K562 (cell line): ENCODE data around the gene WDR70.

Experiments
- FOXJ3 ChIP-seq: sonication (generic); formaldehyde crosslinking; IDR thresholded peaks from 2 replicates; pipeline ENCODE4 v1.4.0; 2020; ENCODE audit warnings: mild to moderate bottlenecking, missing genetic modification reagents
- POLR2AphosphoS5 ChIP-seq: IDR thresholded peaks from 2 replicates; pipeline ENCODE4 v1.6.1; 2011; ENCODE audit warnings: mild to moderate bottlenecking, low read depth, low read length, moderate library complexity; ENCODE audit not compliant: control insufficient read depth, insufficient read depth
- RNF2 ChIP-seq: sonication (generic); IDR thresholded peaks from 2 replicates; pipeline ENCODE4 v1.6.1; 2016
- TAF7 ChIP-seq: fragments of 450-650 bp; IDR thresholded peaks from 2 replicates; pipeline ENCODE4 v1.6.1; 2016; ENCODE audit warnings: missing genetic modification characterization, missing compliant biosample characterization
- TOE1 ChIP-seq, 2 experiments: fragments of 450-650 bp in 1 of 2; sonication (generic) in 1 of 2; formaldehyde crosslinking in 1 of 2; IDR thresholded peaks; 2 replicates each; pipeline versions ENCODE4 v1.7.1 to v1.8.0; 2016 to 2022; ENCODE audit warnings: borderline replicate concordance in 2 of 2, mild to moderate bottlenecking in 2 of 2, antibody characterized with exemption in 1 of 2, inconsistent platforms in 1 of 2, low read depth in 1 of 2, missing genetic modification reagents in 1 of 2, moderate library complexity in 1 of 2
- USF2 ChIP-seq: sonication (generic); formaldehyde crosslinking; IDR thresholded peaks from 2 replicates; pipeline ENCODE4 v1.5.0; 2020; ENCODE audit warnings: missing genetic modification reagents

GRCh38 chr5:37582202-37582601 is 203.1 kb downstream of the WDR70 start:
- no peak for TF ChIP-seq USF2 (CRISPR knock-in tag)
- TF ChIP-seq TAF7 (tag), result no peak
- TF ChIP-seq TOE1 (IDR thresholded peaks at IDR 0.05; ENCODE audit: borderline replicate concordance), result no peak
- no peak for TF ChIP-seq TOE1 (CRISPR knock-in tag; IDR thresholded peaks at IDR 0.05; ENCODE audit: borderline replicate concordance, low read depth)
- no peak for TF ChIP-seq FOXJ3 (CRISPR knock-in tag)
- no peak for TF ChIP-seq POLR2AphosphoS5
- TF ChIP-seq RNF2, result no peak
